HG02938 (cell line): ENCODE data around the gene OS9.

Experiments
- ATAC-seq: cut with Tn5 transposase; IDR thresholded peaks from one replicate; pipeline ENCODE4 v1.9.1; 2021; ENCODE audit warnings: mild to moderate bottlenecking, moderate library complexity; ENCODE audit not compliant: unreplicated experiment

The OS9 gene

DNA sequence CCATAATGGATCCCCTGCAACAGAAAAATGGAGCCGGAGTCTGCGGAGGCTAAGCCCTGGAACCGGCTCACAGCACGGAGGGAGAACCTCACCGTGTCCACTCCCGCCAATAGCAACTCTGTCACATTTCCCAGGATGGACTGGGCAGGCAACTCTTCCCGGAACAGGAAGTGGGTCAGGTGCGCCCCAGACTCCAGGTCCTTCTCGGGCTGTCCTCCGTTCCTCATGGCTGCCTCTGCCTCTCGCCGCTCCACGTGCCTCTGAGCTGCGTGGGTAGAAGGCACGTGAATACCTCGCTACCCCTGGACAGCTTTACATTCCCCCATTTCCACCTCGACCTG lies 70.7 kb downstream of the OS9 start:
- no peak for ATAC-seq

DNA sequence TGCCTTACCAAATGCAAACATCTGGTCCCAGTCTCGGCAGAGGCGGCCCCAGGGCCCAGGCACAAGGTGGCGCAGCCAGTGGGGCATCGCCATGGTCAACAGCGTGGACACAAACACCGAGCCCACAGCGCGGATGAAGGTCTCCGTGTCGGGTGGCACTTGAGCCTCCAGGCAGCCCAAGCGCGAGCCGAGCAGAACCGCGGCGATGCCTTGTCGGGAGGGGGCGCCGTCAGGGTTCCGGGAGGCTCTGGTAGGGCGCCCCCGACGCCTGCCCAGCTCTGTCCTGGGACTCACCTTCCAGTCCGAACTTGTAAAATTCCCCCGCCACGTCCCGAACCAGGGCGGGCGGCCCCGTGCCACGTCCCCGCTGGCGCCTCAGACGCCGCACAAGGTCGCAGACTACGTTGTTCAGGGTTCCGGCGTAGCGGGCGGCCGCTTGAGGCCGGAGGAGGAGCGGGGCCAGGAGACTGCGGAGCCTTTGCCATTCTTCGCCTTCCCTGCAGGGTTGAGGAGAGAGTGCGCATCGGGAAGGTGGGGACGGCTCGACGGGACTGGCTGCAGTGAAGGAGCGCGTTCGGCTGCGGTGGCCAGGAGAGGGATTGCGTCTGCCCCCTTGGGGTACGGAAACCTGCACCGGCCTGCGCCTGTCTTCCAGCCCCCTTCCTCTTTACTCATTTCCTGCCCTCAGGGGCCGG lies 71.2 kb downstream of the OS9 start:
- peak; percentile 51 for ATAC-seq

DNA sequence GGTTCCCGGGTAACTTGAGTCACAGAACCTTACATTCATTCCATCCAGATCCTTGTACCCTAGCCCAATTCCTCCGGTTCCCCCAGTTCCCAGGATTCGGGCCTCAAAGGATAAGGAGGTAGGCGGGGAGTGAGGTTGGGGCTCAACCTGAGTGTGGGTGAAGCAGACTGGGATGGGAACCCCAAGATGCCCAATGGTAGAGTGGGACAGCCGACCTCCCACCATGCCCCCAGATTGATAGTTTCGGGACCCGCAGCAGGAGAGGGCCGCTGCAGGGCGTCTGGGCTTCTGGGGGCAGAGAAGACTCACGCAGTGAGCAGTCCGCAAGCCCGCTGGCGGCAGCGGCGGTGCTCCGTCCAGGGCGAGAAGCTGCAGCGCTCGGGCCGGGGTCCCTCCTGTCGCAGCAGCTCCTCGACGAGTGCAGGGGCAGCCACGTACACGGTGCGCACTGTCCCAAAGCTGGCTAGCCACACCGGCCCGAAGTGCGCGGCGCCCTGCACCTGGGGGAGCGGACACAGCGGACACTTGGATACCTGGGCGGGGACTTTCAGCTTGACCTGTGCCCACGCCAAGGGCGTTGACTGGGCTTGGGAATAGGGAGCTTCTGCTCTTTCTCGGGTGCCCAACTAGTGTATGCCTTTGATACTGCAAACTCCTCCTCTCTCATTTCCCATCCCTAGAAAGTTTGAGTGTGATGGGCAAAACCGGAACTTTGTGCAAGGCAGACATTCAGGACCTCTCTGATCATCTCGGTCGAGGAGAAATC lies 71.9 kb downstream of the OS9 start:
- no peak for ATAC-seq

DNA sequence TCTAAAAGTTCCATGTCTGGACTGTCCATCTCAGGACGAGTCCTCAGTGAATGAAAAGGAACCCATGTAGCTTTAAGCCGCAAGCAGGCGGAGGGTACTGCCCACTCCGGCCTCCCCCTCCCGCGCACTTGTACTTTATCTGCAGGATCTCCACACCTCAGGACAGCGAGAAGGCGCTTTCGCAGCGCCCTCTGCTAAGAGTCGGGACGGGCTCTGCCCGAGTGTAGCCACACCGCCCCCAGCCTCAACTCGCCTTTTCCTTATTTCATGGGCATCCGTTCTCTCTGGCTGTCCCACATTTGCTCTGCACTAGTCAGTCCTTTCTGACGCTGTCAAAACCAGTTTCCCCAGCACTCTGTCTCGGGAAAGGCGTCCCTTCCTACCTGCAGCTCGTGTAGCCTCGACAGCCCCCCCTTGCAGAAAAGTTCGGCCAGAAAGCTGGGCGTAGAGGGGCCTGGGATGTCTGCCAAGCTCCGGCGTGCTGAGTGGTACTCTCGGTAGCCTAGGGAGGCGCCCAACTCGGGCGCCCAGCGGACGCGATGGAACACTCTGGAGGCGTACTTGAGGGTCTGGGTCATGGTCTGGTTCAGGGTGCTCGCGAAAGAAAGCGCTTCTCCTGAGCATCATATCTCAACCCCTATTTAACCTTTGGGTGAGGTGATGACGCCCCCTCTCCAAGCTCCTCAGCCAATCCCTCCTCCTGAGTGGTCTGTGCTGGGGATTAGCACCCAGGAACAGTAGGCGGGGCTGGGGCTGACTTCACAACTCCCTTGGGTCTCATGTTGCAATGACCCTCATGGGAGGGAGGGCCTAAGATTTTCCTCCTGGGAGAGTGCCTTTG lies 72.8 kb downstream of the OS9 start, which contains the start of gene CYP27B1:
CYP27B1 (minus strand) TSS at position 615 of the 841 bp plus-strand sequence; CDS start at position 578, 37 bp downstream.
- no peak for ATAC-seq

- no peak for ATAC-seq
These were observed 73.4 kb downstream of the OS9 start for GRCh38 chr12:57767305-57767698.

DNA sequence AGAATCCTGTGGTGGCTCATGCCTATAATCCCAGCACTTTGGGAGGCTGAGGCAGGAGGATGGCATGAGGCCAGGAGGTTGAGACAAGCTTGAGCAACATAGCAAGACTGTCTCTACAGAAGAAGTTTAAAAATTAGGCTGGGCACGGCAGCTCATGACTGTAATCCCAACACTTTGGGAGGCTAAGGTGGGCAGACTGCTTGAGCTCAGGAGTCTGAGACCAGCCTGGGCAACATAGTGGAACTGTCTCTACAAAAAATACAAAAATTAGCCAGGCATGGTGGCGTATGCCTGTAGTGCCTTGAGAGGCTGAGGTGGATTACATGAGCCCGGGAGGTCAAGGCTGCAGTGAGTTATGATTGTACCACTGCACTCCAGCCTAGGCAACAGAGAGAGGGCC lies 73.9 kb downstream of the OS9 start:
- ATAC-seq, result no peak

DNA sequence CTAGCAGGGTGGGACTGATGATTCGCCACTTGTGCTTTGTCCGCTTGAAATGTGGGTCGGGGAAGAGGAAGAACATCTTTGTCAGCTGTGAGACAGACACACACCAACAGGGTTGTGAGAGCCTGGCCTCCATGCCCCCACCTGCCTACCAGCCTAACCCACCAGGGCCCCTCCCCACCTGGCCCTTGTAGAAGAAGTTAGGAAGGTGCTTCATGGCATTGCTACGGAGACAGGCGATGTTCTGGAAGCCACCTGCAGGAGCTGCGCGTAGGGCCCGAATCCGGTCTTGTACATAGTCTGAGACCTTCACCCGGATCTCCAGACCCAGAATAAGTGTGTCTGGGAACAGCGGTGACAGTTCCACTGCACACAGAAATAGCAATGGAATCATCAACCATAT lies 75.7 kb downstream of the OS9 start:
- no peak for ATAC-seq

- ATAC-seq, result no peak
These were observed 76.8 kb downstream of the OS9 start for GRCh38 chr12:57770734-57771133.
